DND-41 (cell line): ENCODE results near the gene ADARB2.

Experiments used
- EZH2 ChIP-seq: IDR thresholded peaks from 3 replicates; pipeline ENCODE4 v1.6.1; 2012; ENCODE audit warnings: borderline replicate concordance, low read depth, mild to moderate bottlenecking, moderate library complexity, low read length, inconsistent platforms; ENCODE audit not compliant: severe bottlenecking
- TF ChIP-seq, protein P1 (sequence below): IDR thresholded peaks from 2 replicates; pipeline ENCODE4 v1.5.1; 2012; ENCODE audit warnings: borderline replicate concordance, low read length, moderate library complexity, mild to moderate bottlenecking; ENCODE audit not compliant: poor library complexity, severe bottlenecking; ENCODE audit errors: extremely low read depth

DNA sequence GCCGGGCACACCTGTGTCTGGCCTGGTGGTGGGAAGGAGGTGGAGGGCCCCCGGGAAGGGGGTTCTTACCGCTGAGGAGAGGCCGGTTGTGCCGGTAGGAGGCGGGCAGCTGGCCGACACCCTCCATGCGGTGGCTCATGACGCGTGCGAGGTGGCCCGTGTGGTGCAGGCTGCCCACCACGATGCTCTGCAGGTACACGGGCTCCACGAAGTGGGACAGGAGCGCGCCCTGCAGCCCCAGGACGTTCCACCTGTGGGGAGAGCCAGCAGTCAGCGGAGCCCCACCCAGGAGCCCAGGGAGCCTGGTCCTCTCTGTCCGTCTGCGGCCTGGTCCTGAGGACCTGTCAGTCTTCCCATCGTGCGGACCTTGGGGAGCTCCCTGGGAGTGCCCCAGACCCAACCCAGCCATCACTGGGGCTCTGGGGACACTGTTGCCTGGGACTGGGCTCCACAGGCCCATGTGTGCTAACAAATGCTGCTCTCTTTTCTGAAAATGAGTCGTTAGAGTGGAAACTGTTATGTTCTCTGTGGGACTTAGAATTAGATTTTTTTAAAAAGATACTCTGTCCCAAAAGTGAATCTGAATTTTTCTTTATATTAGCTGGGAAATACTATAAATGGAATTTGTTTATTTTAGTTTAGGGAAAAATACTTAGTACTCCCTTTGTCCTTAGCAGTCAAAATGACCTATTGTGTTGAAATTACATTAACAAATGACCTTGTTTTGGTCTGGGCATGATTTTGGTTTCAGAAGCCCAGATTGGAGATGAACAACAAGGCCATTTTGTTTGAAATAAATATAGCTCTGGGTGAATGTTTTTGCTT lies 537.2 kb downstream of the ADARB2 start:
- TF ChIP-seq, protein P1, sequence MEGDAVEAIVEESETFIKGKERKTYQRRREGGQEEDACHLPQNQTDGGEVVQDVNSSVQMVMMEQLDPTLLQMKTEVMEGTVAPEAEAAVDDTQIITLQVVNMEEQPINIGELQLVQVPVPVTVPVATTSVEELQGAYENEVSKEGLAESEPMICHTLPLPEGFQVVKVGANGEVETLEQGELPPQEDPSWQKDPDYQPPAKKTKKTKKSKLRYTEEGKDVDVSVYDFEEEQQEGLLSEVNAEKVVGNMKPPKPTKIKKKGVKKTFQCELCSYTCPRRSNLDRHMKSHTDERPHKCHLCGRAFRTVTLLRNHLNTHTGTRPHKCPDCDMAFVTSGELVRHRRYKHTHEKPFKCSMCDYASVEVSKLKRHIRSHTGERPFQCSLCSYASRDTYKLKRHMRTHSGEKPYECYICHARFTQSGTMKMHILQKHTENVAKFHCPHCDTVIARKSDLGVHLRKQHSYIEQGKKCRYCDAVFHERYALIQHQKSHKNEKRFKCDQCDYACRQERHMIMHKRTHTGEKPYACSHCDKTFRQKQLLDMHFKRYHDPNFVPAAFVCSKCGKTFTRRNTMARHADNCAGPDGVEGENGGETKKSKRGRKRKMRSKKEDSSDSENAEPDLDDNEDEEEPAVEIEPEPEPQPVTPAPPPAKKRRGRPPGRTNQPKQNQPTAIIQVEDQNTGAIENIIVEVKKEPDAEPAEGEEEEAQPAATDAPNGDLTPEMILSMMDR, result no peak
- no peak for TF ChIP-seq EZH2
